Neuronal stem cell (in vitro differentiated cells): ENCODE results near the gene PHKB.

Experiments
- DNase-seq: peaks from one replicate; pipeline ENCODE4 v3.0.0-alpha.2; 2013; ENCODE audit warnings: low spot score
- H2AFZ ChIP-seq: one replicate; pipeline ENCODE4 v1.6.1; 2013; ENCODE audit warnings: mild to moderate bottlenecking, low read length, inconsistent platforms
- H2AK5ac ChIP-seq: 2 replicates; pipeline ENCODE4 v1.6.1; 2013; ENCODE audit warnings: low read depth, mild to moderate bottlenecking, inconsistent platforms, low read length, moderate library complexity, mixed read lengths
- H2BK120ac ChIP-seq: 2 replicates; pipeline ENCODE4 v1.6.1; 2013; ENCODE audit warnings: low read depth, mild to moderate bottlenecking, inconsistent platforms, low read length, moderate library complexity, mixed read lengths
- H2BK12ac ChIP-seq: one replicate; pipeline ENCODE4 v1.6.1; 2013; ENCODE audit warnings: low read length, inconsistent platforms
- H2BK15ac ChIP-seq: 2 replicates; pipeline ENCODE4 v1.6.1; 2013; ENCODE audit warnings: mild to moderate bottlenecking, low read length, inconsistent platforms, mixed read lengths
- H2BK5ac ChIP-seq: one replicate; pipeline ENCODE4 v1.6.1; 2013; ENCODE audit warnings: inconsistent platforms, mild to moderate bottlenecking, low read length, moderate library complexity
- H3K14ac ChIP-seq: one replicate; pipeline ENCODE4 v1.6.1; 2013; ENCODE audit warnings: low read length, inconsistent platforms
- H3K18ac ChIP-seq: 2 replicates; pipeline ENCODE4 v1.6.1; 2013; ENCODE audit warnings: low read length, inconsistent platforms
- H3K23ac ChIP-seq: 2 replicates; pipeline ENCODE4 v1.6.1; 2013; ENCODE audit warnings: low read depth, mild to moderate bottlenecking, mixed read lengths, low read length, inconsistent platforms; ENCODE audit not compliant: poor library complexity
- H3K27ac ChIP-seq: replicated peaks from 3 replicates; pipeline ENCODE4 v1.5.1; 2013; ENCODE audit warnings: low read length, inconsistent platforms
- H3K27me3 ChIP-seq, 3 experiments: 2 replicates each; pipeline ENCODE4 v1.6.1; 2013; ENCODE audit warnings: low read length in 3 of 3, mild to moderate bottlenecking in 2 of 3, inconsistent platforms in 1 of 3, low read depth in 1 of 3, mixed read lengths in 1 of 3, moderate library complexity in 1 of 3; ENCODE audit not compliant: control insufficient read depth in 3 of 3, insufficient read depth in 3 of 3
- H3K36me3 ChIP-seq, 2 donors: replicated peaks in 1 of 2; 2 replicates each; pipeline ENCODE4 v1.6.1; 2013; ENCODE audit warnings: low read length in 2 of 2; ENCODE audit not compliant: control insufficient read depth in 2 of 2, insufficient read depth in 2 of 2
- H3K4ac ChIP-seq: 2 replicates; pipeline ENCODE4 v1.6.1; 2013; ENCODE audit warnings: inconsistent platforms, mild to moderate bottlenecking, low read length, moderate library complexity
- H3K4me1 ChIP-seq, 2 donors: 1 replicate in 1 of 2; 2 replicates in 1 of 2; pipeline ENCODE4 v1.6.1; 2013; ENCODE audit warnings: low read length in 2 of 2, low read depth in 1 of 2; ENCODE audit not compliant: control insufficient read depth in 2 of 2, insufficient read depth in 1 of 2
- H3K4me2 ChIP-seq: one replicate; pipeline ENCODE4 v1.6.1; 2013; ENCODE audit warnings: mild to moderate bottlenecking, low read length, inconsistent platforms; ENCODE audit not compliant: insufficient read depth, poor library complexity, severe bottlenecking
- H3K4me3 ChIP-seq, 2 donors: 2 replicates each; pipeline ENCODE4 v1.5.1; 2013; ENCODE audit warnings: low read length in 2 of 2, mild to moderate bottlenecking in 2 of 2, inconsistent platforms in 1 of 2, moderate library complexity in 1 of 2
- H3K79me1 ChIP-seq: one replicate; pipeline ENCODE4 v1.6.1; 2013; ENCODE audit warnings: low read depth, mild to moderate bottlenecking, inconsistent platforms, low read length, moderate library complexity
- H3K9ac ChIP-seq: one replicate; pipeline ENCODE4 v1.6.1; 2013; ENCODE audit warnings: mild to moderate bottlenecking, low read depth, low read length, inconsistent platforms; ENCODE audit not compliant: poor library complexity
- H3K9me3 ChIP-seq, 2 donors: replicated peaks in 1 of 2; 2 replicates each; pipeline versions ENCODE3 to v1.6.1; 2013; ENCODE audit warnings: low read length in 2 of 2, mild to moderate bottlenecking in 2 of 2, inconsistent platforms in 1 of 2, low read depth in 1 of 2, mixed read lengths in 1 of 2, moderate library complexity in 1 of 2; ENCODE audit not compliant: control insufficient read depth in 2 of 2, insufficient read depth in 1 of 2
- H4K8ac ChIP-seq: one replicate; pipeline ENCODE4 v1.6.1; 2013; ENCODE audit warnings: low read depth, mild to moderate bottlenecking, inconsistent platforms, low read length, moderate library complexity
- H4K91ac ChIP-seq: one replicate; pipeline ENCODE4 v1.6.1; 2013; ENCODE audit warnings: low read length, low read depth, mild to moderate bottlenecking, inconsistent platforms; ENCODE audit not compliant: poor library complexity
- WGBS, 2 donors: extraction: QIAGEN DNeasy Blood & Tissue Kit; methylation state at CpG; one replicate each; pipeline ENCODE4 v1.1.7; 2013; ENCODE audit warnings: missing lambda C conversion rate in 2 of 2, mixed read lengths in 1 of 2; ENCODE audit not compliant: insufficient read length in 2 of 2, insufficient replicate concordance in 1 of 2; ENCODE audit errors: extremely low coverage in 2 of 2; 5-methylcytosine and 5-hydroxymethylcytosine counted together

Gene PHKB

GRCh38 chr16:47600376-47600775, 139.2 kb downstream of the PHKB start:
- H4K91ac ChIP-seq, result no peak overlapping the region
- H2AFZ ChIP-seq, result no peak overlapping the region
- H2BK12ac ChIP-seq, result no peak overlapping the region
- no peak overlapping the region for H3K4me3 ChIP-seq
- no peak overlapping the region for H2BK120ac ChIP-seq
- no peak overlapping the region for H3K9ac ChIP-seq
- no peaks in the 10 kb centered on the region for H3K9me3 ChIP-seq
- no peak overlapping the region for H2BK15ac ChIP-seq
- no peak overlapping the region for H2AK5ac ChIP-seq
- H3K4ac ChIP-seq, result no peak overlapping the region
- peaks cover 0 to 9% of the 10 kb centered on the region in 2 donors for H3K36me3 ChIP-seq
- no peak overlapping the region for H3K18ac ChIP-seq
- H2BK5ac ChIP-seq, result no peak overlapping the region
- no peak overlapping the region for H3K4me2 ChIP-seq
- H4K8ac ChIP-seq, result no peak overlapping the region
- no peaks in the 10 kb centered on the region for H3K79me1 ChIP-seq
- no CpG with 5 or more reads among the region's 6 CpGs for WGBS, 2 donors
- peaks cover 0 to 3% of the 10 kb centered on the region in 2 donors for H3K4me1 ChIP-seq
- no peak overlapping the region for H3K14ac ChIP-seq
- DNase-seq, result no peak
- H3K23ac ChIP-seq, result no peak overlapping the region
- H3K27ac ChIP-seq, result no peak overlapping the region
- no peaks in the 10 kb centered on the region for H3K27me3 ChIP-seq

- Histone ChIP-seq H4K91ac (no peak overlapping the region), H3K23ac (no peak overlapping the region), H2AFZ (no peak overlapping the region), H3K18ac (no peak overlapping the region), H3K4me1 (peaks cover 0 to 3% of the 10 kb centered on the region in 2 donors), H3K14ac (no peak overlapping the region), H2BK120ac (no peak overlapping the region), H3K27me3 (no peaks in the 10 kb centered on the region), H3K36me3 (peaks cover 0 to 9% of the 10 kb centered on the region in 2 donors), H3K4me2 (no peak overlapping the region), H4K8ac (no peak overlapping the region), H3K4me3 (no peak overlapping the region), H2BK12ac (no peak overlapping the region), H3K4ac (no peak overlapping the region), H3K27ac (no peak overlapping the region), H2BK5ac (no peak overlapping the region), H3K79me1 (no peaks in the 10 kb centered on the region), H2BK15ac (no peak overlapping the region), H3K9ac (no peak overlapping the region), H3K9me3 (peaks cover 0 to 7% of the 10 kb centered on the region in 2 donors), H2AK5ac (no peak overlapping the region)
- no peak for DNase-seq
Observed at GRCh38 chr16:47604306-47604705, 143.2 kb downstream of the PHKB start.

GRCh38 chr16:47611042-47611441, 149.9 kb downstream of the PHKB start:
- Histone ChIP-seq H4K91ac (no peak overlapping the region), H3K14ac (no peak overlapping the region), H2BK12ac (no peak overlapping the region), H3K27ac (no peak overlapping the region), H3K27me3 (no peaks in the 10 kb centered on the region), H3K4me3 (no peak overlapping the region), H4K8ac (no peak overlapping the region), H3K4me1 (no peaks in the 10 kb centered on the region), H2BK15ac (no peak overlapping the region), H2BK120ac (no peak overlapping the region), H2AFZ (no peak overlapping the region), H2BK5ac (no peak overlapping the region), H3K9ac (no peak overlapping the region), H3K18ac (no peak overlapping the region), H2AK5ac (no peak overlapping the region), H3K4me2 (no peak overlapping the region), H3K9me3 (peaks cover 0 to 7% of the 10 kb centered on the region in 2 donors), H3K79me1 (no peaks in the 10 kb centered on the region), H3K4ac (no peak overlapping the region), H3K23ac (no peak overlapping the region), H3K36me3 (peaks cover 0 to 13% of the 10 kb centered on the region in 2 donors)
- no peak for DNase-seq
- WGBS, 2 donors, result no CpG with 5 or more reads among the region's 2 CpGs

GRCh38 chr16:47611848-47612493, 150.8 kb downstream of the PHKB start:
- no peak for DNase-seq
- H3K4me1 ChIP-seq, result no peaks in the 10 kb centered on the region
- peaks cover 0 to 13% of the 10 kb centered on the region in 2 donors for H3K36me3 ChIP-seq
- no peak overlapping the region for H2BK15ac ChIP-seq
- H3K14ac ChIP-seq, result no peak overlapping the region
- H3K9me3 ChIP-seq, result peaks cover 0 to 7% of the 10 kb centered on the region in 2 donors
- H2BK120ac ChIP-seq, result no peak overlapping the region
- H3K79me1 ChIP-seq, result no peaks in the 10 kb centered on the region
- H2BK5ac ChIP-seq, result no peak overlapping the region
- H3K9ac ChIP-seq, result no peak overlapping the region
- no peak overlapping the region for H3K27ac ChIP-seq
- no peak overlapping the region for H2AK5ac ChIP-seq
- H3K23ac ChIP-seq, result no peak overlapping the region
- H3K18ac ChIP-seq, result no peak overlapping the region
- no peaks in the 10 kb centered on the region for H3K27me3 ChIP-seq
- H4K91ac ChIP-seq, result no peak overlapping the region
- H3K4me2 ChIP-seq, result no peak overlapping the region
- H4K8ac ChIP-seq, result no peak overlapping the region
- H2BK12ac ChIP-seq, result no peak overlapping the region
- no CpG with 5 or more reads among the region's 4 CpGs for WGBS, 2 donors
- no peak overlapping the region for H2AFZ ChIP-seq
- H3K4me3 ChIP-seq, result no peak overlapping the region
- H3K4ac ChIP-seq, result no peak overlapping the region
